Inflammatory macrophage (primary cell): Measurements from ENCODE around the gene RFC3.
"Not testable (repeated sequence)": the region's sequence is repeated elsewhere in the genome, so short reads cannot be mapped to it uniquely, and the experiment has no call there.

Experiments used
- DNase-seq, 2 donors: peaks; one replicate each; pipeline ENCODE4 v3.0.0-alpha.2; 2020 to 2022
- total RNA-seq, 18 experiments: gene quantifications; one replicate each; lab custom pipeline; 2026; ENCODE audit warnings: mixed read lengths in 6 of 18, inconsistent platforms in 2 of 18; lab: John Stamatoyannopoulos, UW

Gene RFC3
- total RNA-seq: 3.2 to 30.1 (median 14.8) reads per million in 18 experiments

GRCh38 chr13:33817901-33818706 is at the start of gene RFC3:
RFC3 (plus strand) TSS chr13:33818149; CDS start chr13:33818179, 30 bp downstream.
- peak; percentile 96 to 98 for DNase-seq

DNA sequence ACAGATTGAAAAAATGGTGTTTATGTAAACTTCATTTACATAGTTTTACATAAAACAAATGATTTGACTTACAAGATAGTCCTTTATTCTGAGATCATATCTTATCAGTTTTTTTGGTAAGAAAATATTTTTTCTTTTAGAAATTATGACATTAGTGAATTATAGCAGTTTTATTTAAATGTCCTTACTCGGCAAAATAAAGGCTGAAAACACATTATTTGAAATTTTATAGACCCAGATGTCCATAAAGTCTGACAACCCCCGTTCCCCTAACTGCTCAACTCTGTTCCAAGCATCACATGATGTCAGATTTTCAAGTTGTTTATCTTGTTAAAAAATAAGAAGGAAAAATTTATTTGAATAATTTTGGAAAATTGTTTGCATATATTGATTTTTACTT is 46.7 kb upstream of the RFC3 start:
- no peak for DNase-seq

- no peak for DNase-seq
Measured at GRCh38 chr13:33773790-33774462, 44.0 kb upstream of the RFC3 start.

DNA sequence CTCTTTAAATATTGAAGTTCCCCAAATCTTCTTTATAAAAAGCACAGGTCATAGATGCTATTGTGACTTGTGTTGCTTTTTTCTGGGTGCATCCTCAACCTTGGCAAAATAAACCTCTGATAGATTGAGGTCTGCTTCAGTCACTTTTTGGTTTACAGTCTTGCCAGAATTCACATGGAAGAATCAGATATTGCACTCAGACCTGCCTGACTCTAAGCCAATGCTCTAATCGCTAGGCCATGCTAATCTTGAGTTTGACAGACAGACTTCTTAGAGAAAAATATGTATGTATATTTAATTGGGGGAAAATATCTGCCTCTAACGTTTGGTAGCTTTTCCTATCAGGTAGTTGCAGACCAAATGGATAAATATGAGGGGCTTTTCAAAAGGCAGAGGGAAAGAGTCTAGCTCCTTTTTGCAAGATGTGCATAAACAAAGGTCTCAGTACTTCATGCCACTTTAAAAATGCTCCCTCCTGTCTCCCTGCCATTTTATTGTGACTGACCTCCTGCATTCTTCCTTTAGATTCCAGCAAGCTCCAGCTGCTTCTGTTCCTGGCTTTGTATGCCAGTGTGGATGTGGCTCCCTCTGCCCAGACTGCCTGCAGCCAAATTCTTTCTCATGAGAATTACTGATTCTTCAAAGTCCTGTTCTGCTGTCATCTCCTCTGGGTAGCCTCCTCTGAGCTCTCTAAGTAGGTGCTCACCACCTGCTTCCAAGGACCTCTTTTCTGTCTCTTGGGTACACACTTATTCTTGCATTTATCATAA is 42.4 kb upstream of the RFC3 start:
- DNase-seq: no peak

- DNase-seq: no peak
Measured at GRCh38 chr13:33776239-33776881, 41.6 kb upstream of the RFC3 start.

DNA sequence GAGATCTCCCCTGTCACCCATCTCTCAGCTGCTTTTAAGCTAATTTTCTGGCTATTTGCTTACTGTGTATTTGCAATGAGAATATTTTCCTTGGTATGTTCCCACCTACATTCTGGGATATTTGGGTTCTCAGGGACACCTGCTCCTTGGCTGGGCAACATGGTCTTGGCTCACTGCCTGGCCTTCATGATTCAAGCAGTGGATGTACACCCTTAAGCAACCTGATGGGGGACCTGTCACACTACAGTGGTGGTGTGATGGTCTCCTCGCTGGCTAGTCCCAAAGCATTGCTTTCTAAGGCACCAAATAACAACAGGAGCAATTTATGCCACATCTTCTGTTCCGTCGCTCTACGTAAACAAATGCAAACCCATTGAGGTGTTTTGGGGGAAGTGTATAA is 35.3 kb upstream of the RFC3 start:
- no peak for DNase-seq

DNA sequence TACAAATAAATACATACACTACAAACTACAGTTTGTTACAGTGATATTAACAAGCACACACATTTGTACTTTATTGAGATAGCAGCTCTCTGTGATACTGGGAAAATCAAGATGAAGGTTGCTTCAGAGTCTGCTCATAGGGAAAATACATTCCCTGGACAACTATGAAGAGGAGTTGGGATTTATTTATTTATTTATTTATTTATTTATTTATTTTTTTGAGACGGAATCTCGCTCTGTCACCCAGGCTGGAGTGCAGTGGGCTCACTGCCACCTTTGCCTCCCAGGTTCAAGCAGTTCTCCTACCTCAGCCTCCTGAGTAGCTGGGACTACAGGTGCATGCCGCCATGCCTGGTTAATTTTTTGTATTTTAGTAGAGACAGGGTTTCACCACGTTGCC is 34.7 kb upstream of the RFC3 start:
- DNase-seq: not testable (repeated sequence)

DNA sequence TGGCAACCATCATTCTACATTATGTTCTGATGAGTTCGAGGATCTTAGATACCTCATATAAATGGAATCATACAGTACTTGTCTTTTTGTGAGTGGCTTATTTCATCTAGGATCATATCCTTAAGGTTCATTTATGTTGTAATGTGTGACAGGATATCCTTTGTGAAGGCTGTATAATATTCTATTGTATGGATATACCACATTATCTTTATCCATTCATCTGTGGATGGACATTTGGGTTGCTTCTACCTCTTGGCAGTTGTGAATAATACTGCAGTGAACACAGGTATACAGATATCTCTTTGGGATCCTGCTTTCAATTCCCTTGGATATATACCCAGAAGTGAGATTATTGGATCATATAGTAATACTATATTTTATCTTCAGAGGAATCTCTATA is 33.2 kb upstream of the RFC3 start:
- DNase-seq: no peak

- DNase-seq: no peak
Measured at GRCh38 chr13:33785384-33785783, 32.6 kb upstream of the RFC3 start.

DNA sequence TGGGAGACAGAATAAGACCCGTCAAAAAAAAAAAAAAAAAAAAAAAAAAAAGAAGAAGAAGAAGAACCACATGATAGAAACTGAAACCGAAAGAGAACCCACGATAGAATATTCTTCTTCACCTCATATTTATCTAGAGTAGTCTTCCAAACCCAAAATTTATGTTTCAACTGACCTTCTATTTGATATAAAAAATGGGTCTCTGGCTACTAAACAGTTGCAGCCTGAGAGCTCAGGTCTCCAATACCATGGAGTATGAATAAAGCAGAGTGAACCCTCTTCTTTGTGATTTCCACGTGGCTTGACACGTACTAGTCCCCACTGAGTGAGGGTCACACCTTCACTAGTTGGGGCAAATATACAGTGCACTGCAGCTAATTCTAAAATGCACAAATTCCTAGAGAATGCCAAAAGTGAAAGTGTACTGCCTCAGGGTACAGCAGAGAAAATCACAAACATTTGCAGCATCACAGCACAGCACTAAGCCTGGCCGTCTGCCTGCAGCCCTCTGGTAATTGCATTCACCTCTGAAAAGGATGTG is 30.8 kb upstream of the RFC3 start:
- peak in 1 of 2 donors; percentile 7 for DNase-seq

DNA sequence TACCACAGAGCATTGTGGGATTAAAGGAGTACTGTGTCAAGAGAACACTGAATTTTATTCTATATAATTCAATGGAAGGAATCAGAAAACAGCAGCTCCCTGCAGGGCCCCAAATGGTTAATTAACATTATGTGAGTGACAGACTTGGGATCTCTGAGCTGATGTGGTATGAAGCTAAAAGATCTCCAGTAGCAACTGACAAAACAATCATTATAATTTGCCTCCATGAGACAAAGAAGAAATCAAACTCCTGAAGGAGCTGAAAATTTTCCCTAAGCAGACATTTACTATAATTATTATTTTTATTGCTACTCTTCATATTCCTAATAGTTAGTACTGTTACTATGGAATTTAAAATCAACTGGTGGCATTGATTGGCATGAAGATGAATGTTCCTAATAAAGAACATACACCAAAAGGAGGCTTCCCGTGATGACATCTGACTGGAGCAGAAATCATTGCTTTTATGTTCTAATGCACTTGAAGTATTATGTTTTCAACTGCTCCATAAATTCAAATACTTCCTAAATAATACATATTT is 28.8 kb upstream of the RFC3 start:
- no peak for DNase-seq

DNA sequence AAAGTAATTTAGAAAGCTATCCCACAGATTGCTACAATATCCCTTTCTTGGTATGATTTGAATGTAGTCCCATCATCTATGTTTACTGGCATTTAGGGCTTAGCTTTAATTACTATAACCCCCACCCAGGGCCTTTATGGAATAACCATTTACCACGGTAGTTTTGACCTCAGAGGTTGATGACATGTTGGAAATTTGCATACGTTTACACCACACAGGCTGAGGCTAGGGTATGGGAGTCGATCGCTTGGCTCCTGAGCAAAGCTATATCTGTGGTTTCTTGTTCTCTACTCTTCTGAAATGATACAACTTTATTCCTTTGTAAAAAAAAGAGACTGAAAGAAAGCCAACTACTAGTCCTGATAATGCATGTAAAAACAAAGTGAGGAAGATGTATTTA is 28.2 kb upstream of the RFC3 start:
- DNase-seq: no peak

DNA sequence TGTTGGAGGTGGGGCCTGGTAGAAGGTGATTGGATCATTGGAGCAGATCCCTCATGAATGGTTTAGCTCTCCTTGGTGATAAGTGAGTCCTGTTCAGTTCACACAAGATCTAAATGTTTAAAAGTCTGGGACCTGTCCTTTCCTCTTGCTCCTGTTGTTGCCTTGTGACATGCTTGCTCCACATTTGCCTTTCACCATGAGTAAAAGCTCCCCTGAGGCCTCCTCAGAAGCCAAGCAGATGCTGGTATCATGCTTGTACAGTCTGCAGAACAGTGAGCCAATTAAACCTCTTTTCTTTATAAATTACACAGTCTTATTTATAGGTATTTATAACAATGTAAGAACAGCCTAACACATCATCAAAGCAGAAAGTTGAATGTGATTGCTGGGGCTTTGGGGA is 24.2 kb upstream of the RFC3 start:
- DNase-seq: no peak

DNA sequence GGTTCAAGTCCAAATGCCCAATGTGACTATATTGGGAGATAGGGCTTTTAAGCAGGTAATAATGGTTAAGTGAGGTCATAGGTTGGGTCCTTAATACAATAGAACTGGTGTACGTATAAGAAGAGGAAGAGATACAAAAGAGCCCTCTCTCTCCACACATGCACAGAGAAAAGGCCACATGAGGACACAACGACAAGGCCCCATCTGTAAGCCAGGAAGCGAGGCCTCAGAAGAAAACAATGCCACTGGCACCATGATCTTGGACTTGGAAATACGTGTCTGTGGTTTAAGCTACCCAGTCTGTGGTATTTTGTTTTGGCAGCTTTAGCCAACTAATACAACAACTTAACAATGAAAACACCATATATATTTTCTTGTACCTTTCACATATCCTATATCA is 23.4 kb upstream of the RFC3 start:
- no peak for DNase-seq

- DNase-seq: no peak
Measured at GRCh38 chr13:33796095-33796494, 21.9 kb upstream of the RFC3 start.

GRCh38 chr13:33797622-33798021 is 20.3 kb upstream of the RFC3 start:
- peak; percentile 25 to 45 for DNase-seq

- peak in 1 of 2 donors; percentile 20 for DNase-seq
Measured at GRCh38 chr13:33798023-33798422, 19.9 kb upstream of the RFC3 start.

DNA sequence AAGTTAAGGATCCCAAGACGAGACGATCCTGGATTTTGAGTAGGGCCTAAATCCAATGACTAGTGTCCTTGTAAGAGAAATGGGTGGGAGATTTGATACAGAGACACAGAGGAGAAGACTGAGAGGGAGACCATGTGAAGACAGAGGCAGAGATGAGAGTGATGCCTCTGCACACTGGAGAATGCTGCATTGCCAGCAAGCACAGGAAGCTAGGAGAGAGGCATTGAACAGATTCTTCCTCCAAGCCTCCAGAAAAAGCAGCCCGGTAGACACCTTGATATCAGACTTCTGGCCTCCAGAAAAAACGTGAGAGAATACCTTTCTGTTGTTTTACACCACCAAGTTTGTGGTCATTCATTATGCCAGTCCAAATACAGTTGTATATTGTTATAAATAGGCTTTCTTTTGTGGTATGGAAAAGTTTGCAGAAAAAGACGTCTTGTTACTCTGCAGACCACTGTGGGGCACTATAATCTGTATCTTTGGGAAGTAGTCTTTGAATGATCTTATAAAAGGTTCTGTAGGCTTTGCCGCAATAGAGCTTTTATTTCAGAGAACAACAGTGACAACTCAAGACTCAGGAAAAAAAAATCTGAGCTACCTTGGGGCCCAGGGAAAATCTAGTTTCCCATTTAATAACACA is 17.9 kb upstream of the RFC3 start:
- DNase-seq: peak; percentile 9 to 13

- no peak for DNase-seq
Measured at GRCh38 chr13:33800646-33801186, 17.2 kb upstream of the RFC3 start.

- no peak for DNase-seq
Measured at GRCh38 chr13:33806470-33807248, 11.3 kb upstream of the RFC3 start.

DNA sequence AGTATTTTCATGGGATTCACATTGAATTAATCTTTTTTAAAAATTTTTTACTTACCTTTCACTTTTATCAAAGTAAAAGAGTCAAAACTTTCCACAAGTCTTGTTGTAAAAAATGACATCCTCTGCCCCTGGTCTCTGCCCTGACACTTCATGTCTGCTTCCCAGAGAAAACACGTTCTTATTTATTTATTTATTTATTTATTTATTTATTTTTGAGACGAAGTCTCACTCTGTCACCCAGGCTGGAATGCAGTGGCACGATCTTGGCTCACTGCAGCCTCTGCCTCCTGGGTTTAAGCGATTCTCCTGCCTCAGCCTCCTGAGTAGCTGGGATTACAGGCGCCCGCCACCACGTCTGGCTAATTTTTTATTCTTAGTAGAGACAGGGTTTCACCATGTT is 5.1 kb upstream of the RFC3 start:
- DNase-seq: not testable (repeated sequence)
